Left cardiac atrium (tissue), 4 donors: ENCODE data around the gene SNX18. TPM values are rescaled to one million over a fixed set of nuclear protein-coding genes. Genes with fewer than 3 reads are reported as not detected.

ENCODE experiments used
- ATAC-seq, 2 donors: fragments of 200-7000 bp; cut with Tn5 transposase; one replicate each; pipeline ENCODE4 v1.9.1; 2020; ENCODE audit warnings: mild to moderate bottlenecking in 2 of 2, moderate library complexity in 2 of 2
- DNase-seq: peaks from one replicate; pipeline ENCODE4 v3.0.0-alpha.2; 2020
- intact Hi-C, 2 donors: fragments of 100-400 bp; cut with DNase I; formaldehyde crosslinking; loops; one replicate each; pipeline versions ENCODE4 v1.14.1 to v1.15.1; 2022 to 2023
- total RNA-seq, 2 donors: library from RNA; stranded (reverse); fragmentation: NEBNext Ultra II Directional; extraction: Animal tissue kit (Norgen Biotek cat#: 25700); gene quantifications; one replicate each; pipeline ENCODE4 v1.2.1, GENCODE V29; 2021
- donor health status: DM: no; HTN: yes; CAD: no.
- donor health status: DM: no; HTN: yes; CAD: no; lungs with severe emphysema.
- donor health status: DM: yes; HTN: yes; CAD: no.
- donor health status: Dilated cardiomyopathy.

SNX18 gene
- total RNA-seq, 2 donors from 2014 or later = 15.1 to 15.4 TPM

DNA sequence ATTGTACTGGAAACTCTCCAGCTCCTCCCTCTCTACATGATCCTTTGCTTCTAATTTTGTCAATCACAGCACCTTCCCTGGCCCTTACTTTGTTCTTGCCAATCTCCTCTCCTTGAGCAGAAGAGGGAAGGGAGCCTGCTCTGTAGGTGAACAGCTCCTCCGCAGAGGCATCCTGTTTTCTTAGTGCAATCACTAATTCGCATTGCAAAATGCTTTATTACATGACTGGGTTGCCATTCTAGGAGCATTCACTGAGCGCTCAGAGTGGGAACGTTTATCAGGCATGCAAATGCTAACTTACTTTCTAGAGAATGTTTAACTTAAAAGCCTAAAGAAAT is 416 bp upstream of the SNX18 start:
- no peak for DNase-seq
- ATAC-seq = no peak
- intact Hi-C loops = loop anchor here (1.0 to 10.0 kb wide), 4 partner anchors 327 to 638 kb away; no protein-coding TSS in a partner anchor

DNA sequence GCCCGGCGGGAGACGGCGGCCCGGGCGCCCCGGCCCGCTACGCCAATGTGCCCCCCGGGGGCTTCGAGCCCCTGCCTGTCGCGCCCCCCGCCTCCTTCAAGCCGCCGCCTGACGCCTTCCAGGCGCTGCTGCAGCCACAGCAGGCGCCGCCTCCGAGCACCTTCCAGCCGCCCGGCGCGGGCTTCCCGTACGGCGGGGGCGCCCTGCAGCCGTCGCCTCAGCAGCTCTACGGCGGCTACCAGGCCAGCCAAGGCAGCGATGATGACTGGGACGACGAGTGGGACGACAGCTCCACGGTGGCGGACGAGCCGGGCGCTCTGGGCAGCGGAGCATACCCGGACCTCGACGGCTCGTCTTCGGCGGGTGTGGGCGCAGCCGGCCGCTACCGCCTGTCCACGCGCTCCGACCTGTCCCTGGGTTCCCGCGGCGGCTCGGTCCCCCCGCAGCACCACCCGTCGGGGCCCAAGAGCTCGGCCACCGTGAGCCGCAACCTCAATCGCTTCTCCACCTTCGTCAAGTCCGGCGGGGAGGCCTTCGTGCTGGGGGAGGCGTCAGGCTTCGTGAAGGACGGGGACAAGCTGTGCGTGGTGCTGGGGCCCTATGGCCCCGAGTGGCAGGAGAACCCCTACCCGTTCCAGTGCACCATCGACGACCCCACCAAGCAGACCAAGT is 723 bp downstream of the SNX18 start:
- ATAC-seq (peak; percentile 81 to 83), DNase-seq (peak; percentile 71)
- intact Hi-C loops = loop anchor here (5.0 to 10.0 kb wide), 2 partner anchors 329 to 637 kb away; no protein-coding TSS in a partner anchor

DNA sequence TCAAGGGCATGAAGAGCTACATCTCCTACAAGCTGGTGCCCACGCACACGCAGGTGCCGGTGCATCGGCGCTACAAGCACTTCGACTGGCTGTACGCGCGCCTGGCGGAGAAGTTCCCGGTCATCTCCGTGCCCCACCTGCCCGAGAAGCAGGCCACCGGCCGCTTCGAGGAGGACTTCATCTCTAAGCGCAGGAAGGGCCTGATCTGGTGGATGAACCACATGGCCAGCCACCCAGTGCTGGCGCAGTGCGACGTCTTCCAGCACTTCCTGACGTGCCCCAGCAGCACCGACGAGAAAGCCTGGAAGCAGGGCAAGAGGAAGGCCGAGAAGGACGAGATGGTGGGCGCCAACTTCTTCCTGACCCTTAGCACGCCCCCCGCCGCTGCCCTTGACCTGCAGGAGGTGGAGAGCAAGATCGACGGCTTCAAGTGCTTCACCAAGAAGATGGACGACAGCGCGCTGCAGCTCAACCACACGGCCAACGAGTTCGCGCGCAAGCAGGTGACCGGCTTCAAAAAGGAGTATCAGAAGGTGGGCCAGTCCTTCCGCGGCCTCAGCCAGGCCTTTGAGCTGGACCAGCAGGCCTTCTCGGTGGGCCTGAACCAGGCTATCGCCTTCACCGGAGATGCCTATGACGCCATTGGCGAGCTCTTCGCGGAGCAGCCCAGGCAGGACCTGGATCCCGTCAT is 1.4 kb downstream of the SNX18 start:
- no peak for ATAC-seq

DNA sequence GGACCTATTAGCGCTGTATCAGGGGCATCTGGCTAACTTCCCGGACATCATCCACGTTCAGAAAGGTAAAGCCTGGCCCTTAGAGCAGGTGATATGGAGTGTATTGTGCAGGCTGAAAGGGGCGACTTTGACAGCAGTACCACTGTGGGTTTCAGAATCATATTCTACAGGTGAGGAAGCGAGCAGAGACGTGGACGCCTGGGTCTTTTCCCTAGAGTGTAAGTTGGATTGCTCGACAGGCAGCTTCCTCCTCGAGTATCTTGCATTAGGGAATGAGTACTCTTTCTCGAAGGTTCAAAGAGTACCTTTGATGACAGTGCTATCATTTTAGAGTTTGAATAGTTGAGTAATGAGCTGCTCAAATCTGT is 1.9 kb downstream of the SNX18 start:
- DNase-seq (no peak), ATAC-seq (no peak)
- intact Hi-C loops = loop anchor here (5.0 to 10.0 kb wide), 2 partner anchors 328 to 635 kb away; no protein-coding TSS in a partner anchor

More for the DNA sequence above, 1.4 kb downstream of the SNX18 start:
- no peak for DNase-seq
- intact Hi-C loops = loop anchor here (5.0 to 10.0 kb wide), 2 partner anchors 328 to 636 kb away; no protein-coding TSS in a partner anchor

DNA sequence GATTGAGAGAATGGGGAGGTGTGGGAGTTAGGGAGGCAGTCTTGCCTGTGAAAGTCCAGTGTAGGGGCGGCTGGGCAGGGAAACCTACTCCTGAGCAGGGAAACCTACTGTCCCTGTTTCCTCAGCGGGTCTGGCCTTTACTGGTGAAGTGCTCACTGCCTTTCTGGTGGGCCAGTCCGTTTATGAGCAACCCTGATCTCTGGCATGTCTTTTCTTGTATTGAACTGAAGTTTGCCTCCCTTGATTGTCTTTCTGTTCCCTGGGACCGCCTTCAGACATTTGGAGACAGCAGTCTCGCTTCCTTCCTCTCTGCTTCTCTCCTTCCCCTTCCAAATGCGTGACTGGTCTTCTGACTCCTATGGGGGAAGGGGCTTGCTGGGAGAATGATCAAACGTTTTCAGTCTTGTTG is 2.9 kb downstream of the SNX18 start:
- ATAC-seq (peak in 1 of 2 donors; percentile 5), DNase-seq (no peak)
- intact Hi-C loops = loop anchor here in 1 of 2 donors (5.0 kb wide), 1 partner anchor 127 kb away; no protein-coding TSS in a partner anchor

DNA sequence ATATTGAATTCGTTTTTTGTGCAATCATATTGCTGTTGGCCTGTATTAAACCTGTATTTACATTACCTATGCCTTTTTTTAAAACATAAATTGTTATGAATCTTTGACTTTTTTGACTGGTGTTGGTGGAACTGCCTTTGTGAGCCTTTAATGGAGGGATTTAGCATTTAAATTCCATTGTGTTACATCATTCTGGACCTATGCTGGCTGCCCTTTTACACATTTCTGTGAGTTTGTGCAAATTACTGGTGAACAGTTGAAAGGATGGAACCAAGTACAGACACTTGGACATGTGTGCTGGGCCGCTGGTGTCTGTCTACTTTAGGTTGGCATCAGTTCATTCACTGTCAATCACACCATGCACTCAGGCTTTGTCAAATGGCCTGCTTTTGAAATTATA is 3.4 kb downstream of the SNX18 start:
- ATAC-seq (no peak), DNase-seq (no peak)
- intact Hi-C loops = loop anchor here in 1 of 2 donors (5.0 kb wide), 1 partner anchor 126 kb away; no protein-coding TSS in a partner anchor

DNA sequence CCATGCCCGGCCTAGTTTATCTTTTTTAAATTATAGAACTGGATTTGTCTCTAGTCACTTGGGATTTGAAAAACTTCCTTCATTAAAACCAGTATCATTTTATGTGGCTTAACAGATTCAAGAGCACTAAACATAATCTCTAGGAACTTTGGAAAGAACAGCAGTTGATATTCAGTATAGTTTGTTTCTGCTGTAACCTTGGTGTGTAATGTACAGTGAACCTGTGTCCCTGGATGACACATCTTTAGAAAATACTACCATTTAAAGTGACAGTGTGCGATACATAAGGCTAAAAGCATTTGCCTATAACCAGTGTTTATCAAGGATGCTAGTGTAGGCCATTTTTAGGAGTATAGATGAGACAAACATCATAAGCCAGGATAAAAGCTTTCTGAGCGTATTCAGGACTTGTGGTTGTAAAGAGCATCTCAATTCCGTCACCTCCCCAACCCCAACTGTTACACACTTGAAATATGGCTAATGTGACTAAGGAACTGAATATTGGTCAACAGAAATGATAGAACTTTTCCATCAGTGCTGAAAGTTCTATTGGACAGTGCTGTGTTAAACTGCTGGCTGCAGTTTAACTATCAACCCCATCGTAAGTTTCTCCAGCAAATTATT is 4.4 kb downstream of the SNX18 start:
- intact Hi-C loops = loop anchor here in 1 of 2 donors (5.0 kb wide), 1 partner anchor 125 kb away; no protein-coding TSS in a partner anchor
- no peak for ATAC-seq
- DNase-seq = no peak

DNA sequence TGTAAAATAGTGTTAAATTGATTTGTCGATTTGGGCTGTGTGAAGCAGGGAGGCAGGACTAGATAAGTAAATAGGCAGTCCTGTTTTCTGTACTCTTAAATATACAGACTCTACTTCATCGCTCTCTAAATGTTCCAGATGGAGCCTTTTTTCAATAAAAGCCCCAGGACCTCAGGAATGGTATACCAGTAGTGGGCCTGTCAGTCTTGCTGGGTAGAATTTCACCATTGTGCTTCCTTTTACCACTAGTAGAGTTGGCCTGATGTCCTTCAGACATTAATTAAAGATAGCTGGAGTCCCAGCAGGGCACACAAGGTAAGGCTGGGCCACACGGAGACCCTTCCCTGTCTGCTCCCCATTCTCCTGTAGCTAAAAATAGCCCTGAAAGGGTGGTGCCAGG is 6.0 kb downstream of the SNX18 start:
- DNase-seq = no peak
- ATAC-seq = no peak
- intact Hi-C loops = loop anchor here in 1 of 2 donors (5.0 kb wide), 1 partner anchor 124 kb away; no protein-coding TSS in a partner anchor

DNA sequence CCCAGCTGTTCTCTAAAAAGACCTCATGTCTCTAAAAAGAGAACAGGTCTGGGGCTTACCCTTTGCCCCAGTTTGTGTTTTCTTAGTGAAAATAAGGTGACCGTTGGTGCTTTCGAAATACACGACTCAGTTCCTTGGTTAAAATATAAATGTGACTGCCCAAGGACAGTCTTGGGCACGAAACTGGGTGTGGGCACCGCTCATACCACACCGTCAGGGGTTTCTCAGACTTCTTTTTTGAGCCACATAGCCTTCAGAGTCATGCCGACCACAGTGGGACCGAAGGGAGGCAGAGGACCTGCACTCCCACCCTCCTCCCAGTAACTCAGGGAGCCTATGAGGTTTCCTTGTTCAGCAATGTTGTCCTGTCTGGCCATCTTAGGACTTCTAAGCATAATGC is 6.5 kb downstream of the SNX18 start:
- peak in 1 of 2 donors; percentile 16 for ATAC-seq
- intact Hi-C loops = loop anchor here in 1 of 2 donors (5.0 kb wide), 1 partner anchor 123 kb away; no protein-coding TSS in a partner anchor
- DNase-seq = no peak

DNA sequence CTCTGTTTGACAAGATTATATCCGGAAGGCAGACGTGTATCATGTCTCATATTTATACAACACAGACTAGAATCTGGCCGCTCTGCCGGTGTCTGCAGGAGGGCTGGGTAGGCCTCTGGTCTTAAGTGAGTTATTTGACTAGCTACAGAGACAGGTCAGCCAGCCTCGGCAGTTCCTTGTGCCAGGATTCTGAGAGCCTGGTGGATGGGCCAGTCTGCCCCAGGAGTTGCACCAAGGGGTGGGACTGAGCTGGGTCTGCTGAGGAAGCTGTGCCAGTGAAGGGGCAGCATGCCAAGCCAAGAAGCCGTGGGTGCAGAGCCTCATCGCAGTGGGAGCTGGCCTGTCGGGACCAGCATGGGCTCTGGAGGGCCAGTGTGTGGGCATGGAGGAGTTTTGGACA is 7.1 kb downstream of the SNX18 start:
- DNase-seq (peak; percentile 46), ATAC-seq (peak; percentile 31 to 46)
- intact Hi-C loops = loop anchor here in 1 of 2 donors (5.0 kb wide), 1 partner anchor 123 kb away; no protein-coding TSS in a partner anchor

DNA sequence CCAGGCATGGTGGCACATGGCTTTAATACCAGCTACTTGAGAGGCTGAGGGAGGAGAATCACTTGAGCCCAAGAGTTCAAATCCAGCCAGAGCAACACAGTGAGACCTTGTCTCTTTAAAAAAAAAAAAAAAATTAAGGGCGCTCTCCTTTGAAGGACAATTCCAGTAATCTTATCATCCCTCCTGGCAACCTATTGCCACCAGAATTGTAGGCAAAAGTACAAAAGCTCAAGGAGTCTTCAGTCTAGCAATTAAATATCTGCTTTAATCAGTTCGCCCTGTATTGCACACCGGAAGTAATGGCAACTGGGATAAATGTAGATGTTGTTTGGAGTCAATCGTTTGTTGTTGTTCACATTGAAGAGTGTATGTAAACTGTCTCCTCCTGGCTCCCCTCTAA is 7.7 kb downstream of the SNX18 start:
- no peak for DNase-seq
- intact Hi-C loops = no loop called here
- ATAC-seq = no peak

DNA sequence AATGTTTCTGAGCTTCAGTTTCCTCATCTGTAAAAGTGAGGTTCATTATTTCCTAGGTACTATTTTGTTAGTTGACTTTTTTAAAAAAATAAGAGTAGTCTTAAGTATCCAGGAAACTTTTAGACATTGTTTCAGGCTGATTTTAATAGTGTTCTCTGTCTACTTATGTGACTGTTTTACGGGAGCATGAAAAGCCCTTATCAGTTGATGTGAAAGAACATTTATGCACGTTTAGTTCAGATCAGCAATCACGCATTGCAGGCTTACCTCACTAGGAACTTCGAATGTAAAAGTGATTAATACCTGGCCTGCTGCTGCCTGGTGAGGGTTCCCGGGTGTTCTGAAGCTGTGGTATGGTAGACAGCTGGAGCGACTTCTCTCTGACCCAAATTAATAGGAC is 8.1 kb downstream of the SNX18 start:
- intact Hi-C loops = no loop called here
- DNase-seq (no peak), ATAC-seq (no peak)

DNA sequence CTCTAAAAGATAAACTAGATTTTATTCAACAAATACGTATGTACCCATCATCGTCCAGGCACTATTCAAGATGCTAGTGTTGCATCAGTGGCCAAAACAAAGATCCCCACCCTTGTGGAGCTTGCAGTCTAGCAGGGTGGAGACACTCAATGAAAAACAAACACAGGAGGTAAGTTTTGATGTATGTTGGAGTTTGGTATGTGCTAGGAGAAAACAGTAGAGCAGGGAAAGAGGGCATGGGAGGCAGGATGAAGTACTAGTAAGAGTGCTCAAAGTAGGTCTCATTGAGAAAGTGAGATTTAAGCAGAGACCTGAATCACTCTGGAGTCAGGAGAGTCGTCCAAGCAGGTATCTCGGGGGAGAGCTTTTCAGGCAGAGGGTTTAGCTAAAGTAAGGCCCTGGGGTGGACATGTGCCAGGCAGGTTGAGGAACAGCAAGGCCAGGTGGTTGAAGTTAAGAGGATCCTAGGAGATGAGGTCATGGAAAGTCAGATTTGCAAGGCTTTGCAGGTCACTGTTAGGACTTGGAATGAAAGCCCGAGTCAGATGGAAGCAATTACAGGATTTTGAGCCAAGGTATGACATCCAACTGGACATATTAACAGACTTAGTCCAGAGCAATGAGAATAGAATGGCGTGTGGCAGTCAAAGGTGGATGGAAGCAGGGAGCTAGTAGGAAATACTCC is 9.2 kb downstream of the SNX18 start:
- intact Hi-C loops = no loop called here
- ATAC-seq = no peak
- DNase-seq = no peak

DNA sequence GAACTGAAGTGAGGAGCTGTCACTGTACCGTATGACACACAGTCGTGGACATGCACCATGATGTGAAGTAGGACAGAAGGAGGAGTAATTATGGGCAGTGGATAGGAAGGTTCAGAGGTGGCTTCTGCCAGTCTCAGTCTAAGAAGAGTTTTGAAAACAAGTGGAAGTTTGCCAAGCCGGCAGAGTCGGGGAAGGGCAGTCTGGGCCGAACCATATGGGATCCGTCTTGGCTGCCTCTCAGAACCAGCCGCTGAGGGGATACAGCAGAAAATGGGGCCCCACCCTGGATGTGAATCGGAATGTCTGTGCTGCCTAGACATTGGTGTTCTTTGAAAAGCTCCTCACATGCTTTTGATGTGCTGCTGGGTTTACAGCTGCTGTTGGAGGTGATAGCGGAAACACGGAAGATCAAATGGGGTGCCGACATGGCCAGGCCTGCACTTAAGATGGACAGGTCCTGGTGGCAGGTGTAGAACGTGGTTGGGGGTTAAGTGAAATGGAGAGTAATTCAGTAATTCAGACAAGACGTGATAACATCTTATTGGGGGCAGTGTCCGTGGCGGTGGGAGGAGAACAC is 11.2 kb downstream of the SNX18 start:
- peak; percentile 16 to 25 for ATAC-seq
- intact Hi-C loops = no loop called here

DNA sequence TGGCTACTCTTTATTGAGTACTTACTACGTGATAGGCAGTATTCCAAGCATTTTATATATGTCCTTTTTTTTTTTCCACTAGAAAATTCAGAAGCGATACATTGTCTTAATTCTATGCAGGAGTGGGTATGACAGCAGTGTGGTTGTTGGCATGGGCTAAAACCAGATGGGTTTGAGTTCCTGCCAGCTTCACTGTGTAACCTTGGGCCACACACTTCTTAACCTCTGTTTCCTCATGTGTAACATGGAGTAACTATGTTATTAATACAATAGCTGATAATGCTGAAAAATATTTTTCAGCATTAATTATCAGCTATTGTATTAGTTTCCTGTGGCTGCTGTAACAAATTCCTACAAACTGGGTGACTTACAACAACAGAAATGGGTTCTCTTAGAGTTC is 12.0 kb downstream of the SNX18 start:
- intact Hi-C loops = no loop called here
- no peak for ATAC-seq
- DNase-seq = no peak

More for the DNA sequence above, 11.2 kb downstream of the SNX18 start:
- no peak for DNase-seq

DNA sequence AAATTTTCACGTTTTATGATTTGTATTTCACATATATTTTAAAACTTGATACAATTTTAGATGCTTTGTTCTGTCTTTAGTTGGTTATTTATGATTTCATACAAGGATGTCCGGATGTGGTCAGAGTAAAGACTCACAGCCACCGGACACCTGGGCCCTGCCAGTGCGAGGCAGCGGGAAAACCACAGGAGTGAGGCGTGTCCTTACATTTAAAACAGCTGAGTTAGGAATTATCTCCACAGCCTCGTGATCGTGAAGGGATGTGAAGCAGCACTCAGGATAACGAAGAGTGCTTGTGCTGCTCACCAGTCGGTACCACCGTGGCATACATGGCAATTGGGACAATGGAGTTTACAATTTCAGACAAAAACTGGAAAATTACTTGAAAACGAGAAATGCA is 14.0 kb downstream of the SNX18 start:
- ATAC-seq = no peak
- no peak for DNase-seq
- intact Hi-C loops = no loop called here

DNA sequence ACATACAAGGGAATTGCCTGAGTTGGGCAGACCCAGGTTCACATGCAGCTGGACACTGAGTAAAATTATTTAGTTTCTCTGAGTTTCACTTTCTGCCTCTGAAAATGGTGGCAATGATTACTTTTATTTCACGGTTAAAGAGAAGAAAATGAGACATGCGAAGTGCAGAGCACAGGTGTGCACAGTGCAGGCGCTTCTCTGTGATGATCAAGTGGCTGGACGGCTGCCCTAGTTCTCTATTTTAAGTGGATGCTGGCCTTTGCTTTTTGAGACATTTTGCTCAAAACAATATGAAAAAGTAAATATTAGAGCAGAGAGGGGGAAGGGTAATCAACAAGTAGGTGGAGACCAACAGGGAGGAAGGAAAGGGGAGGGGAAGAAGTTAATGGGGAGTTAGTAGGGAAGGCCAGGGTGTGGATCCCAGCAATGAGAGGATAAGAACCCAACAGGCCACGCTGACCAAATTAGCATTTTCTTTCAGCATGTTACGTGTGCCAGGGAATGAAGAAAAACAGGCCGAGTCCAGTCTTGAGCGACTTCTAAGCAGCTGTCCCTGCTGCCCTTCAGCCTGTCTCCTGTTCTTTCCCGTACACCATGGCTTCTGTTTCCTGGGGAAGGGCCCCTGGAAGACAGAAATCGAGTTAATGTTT is 16.1 kb downstream of the SNX18 start:
- peak; percentile 67 to 70 for ATAC-seq
- intact Hi-C loops = no loop called here
- DNase-seq = peak; percentile 32

DNA sequence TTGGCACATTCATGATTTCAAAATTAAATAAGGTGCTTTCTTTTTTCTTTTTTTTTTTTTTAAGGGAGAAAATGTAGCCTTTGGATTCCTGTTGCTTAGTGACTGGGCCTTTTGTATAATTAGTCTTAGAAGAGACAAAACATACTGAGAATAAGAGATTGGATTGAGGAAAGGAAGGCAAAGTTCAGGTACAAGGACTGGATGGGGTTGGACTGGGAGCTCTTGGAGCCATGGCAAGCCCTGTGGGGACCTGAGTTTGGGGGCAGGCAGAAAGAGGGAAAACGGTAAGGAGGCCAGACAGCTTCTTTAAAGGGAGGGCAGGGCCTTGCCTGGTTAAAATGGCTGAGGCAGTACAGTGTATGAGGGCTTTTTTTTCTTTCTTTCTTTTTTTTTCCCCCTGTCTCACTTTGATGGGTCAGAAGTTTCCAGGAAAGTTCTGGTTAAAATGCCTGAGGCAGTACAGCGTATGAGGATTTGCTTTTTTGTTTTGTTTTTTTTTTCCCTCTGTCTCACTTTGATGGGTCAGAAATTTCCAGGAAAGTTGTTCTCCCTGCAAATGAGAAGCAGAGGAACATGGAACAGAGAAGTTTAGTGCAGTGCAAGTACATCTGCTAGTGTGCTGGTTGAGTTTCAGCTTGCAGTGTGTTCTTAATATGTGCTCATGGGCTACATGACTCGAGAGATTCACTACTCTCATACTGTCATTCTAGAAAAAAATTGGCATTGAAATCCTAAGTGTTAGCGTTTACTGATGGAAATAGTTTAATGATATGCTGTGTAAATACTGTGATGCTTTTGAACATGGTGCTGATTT is 16.8 kb downstream of the SNX18 start:
- DNase-seq (no peak), ATAC-seq (peak; percentile 19 to 42)
- intact Hi-C loops = no loop called here
